GM12878 (cell line): Measurements from ENCODE around the gene TMC4. TPM values are rescaled to one million over a fixed set of nuclear protein-coding genes. Genes with fewer than 3 reads are reported as not detected.

Experiments
- ATAC-seq: fragments of 200-7000 bp; cut with Tn5 transposase; 3 replicates; pipeline ENCODE4 v1.9.1; 2020; ENCODE audit warnings: mild to moderate bottlenecking, moderate library complexity
- BruUV-seq: library from RNA; stranded (reverse); fragments of 400-500 nt; replicated peaks from 2 replicates; lab custom pipeline; 2021; lab: Mats Ljungman, UMichigan
- CTCF ChIA-PET: fragments of 300-600 bp; sonication (Branson Sonifier 250); formaldehyde crosslinking; extraction: SDS; loops from one replicate; lab custom pipeline; 2021; ENCODE audit warnings: inconsistent platforms; lab: Yijun Ruan, JAX
- POLR2A ChIA-PET: fragments of 350-600 bp; formaldehyde crosslinking; extraction: SDS; loops from one replicate; lab custom pipeline; 2021; ENCODE audit warnings: inconsistent platforms; lab: Charles Lee
- RAD21 ChIA-PET: fragments of 300-600 bp; sonication (Branson Sonifier 250); formaldehyde crosslinking; loops from one replicate; lab custom pipeline; 2023; ENCODE audit warnings: antibody characterized with exemption; ENCODE audit not compliant: unreplicated experiment; lab: Charles Lee
- SMC1A ChIA-PET: fragments of 300-600 bp; sonication (Branson Sonifier 250); formaldehyde crosslinking; loops from one replicate; lab custom pipeline; 2023; ENCODE audit not compliant: unreplicated experiment, uncharacterized antibody; lab: Charles Lee
- DNase-seq: peaks from one replicate; pipeline ENCODE4 v3.0.0-alpha.2; 2011; ENCODE audit warnings: low read depth, low spot score
- FAIRE-seq: peaks from 3 replicates; lab custom pipeline; 2011; peaks lifted over from hg19 to GRCh38; lab: Jason Lieb, UNC
- H2AFZ ChIP-seq: 2 replicates; pipeline ENCODE4 v1.6.0; 2011; ENCODE audit warnings: low read depth, low read length, control low read depth; ENCODE audit not compliant: control insufficient read depth
- H3K27ac ChIP-seq: 2 replicates; pipeline ENCODE4 v1.5.1; 2011; ENCODE audit warnings: control low read depth; ENCODE audit not compliant: control insufficient read depth, insufficient read depth
- H3K27me3 ChIP-seq, 2 experiments: replicated peaks in 1 of 2; 2 replicates each; pipeline versions ENCODE4 v1.6.0 to v1.6.1; 2011; ENCODE audit warnings: low read length in 1 of 2; ENCODE audit not compliant: control insufficient read depth in 2 of 2, insufficient read depth in 2 of 2
- H3K36me3 ChIP-seq, 2 experiments: 2 replicates each; pipeline ENCODE4 v1.5.1; 2011; ENCODE audit warnings: low read length in 1 of 2; ENCODE audit not compliant: control insufficient read depth in 2 of 2, insufficient read depth in 2 of 2
- H3K4me1 ChIP-seq: 2 replicates; pipeline ENCODE4 v1.6.1; 2011; ENCODE audit warnings: mild to moderate bottlenecking, low read length, moderate library complexity, mixed read lengths; ENCODE audit not compliant: control insufficient read depth, insufficient read depth
- H3K4me2 ChIP-seq: 2 replicates; pipeline ENCODE4 v1.6.0; 2011; ENCODE audit warnings: control low read depth; ENCODE audit not compliant: control insufficient read depth, insufficient read depth
- H3K4me3 ChIP-seq: fragments of 200-600 bp; sonication (generic); 2 replicates; pipeline ENCODE4 v1.5.1; 2016
- H3K79me2 ChIP-seq: 2 replicates; pipeline ENCODE4 v1.6.0; 2011; ENCODE audit warnings: low read length; ENCODE audit not compliant: control insufficient read depth, insufficient read depth
- H3K9ac ChIP-seq: 2 replicates; pipeline ENCODE4 v1.8.0; 2011; ENCODE audit warnings: low read length, control low read depth, mixed read lengths; ENCODE audit not compliant: control insufficient read depth, insufficient read depth
- H3K9me3 ChIP-seq: replicated peaks from 3 replicates; pipeline ENCODE4 v1.5.1; 2011; ENCODE audit warnings: mild to moderate bottlenecking, low read length; ENCODE audit not compliant: control insufficient read depth, insufficient read depth
- H4K20me1 ChIP-seq: 2 replicates; pipeline ENCODE4 v1.6.0; 2011; ENCODE audit not compliant: control insufficient read depth, insufficient read depth
- BACH1 ChIP-seq: fragments of 450-650 bp; IDR thresholded peaks from 2 replicates; pipeline ENCODE4 v1.6.1; 2017; ENCODE audit warnings: mild to moderate bottlenecking, borderline replicate concordance
- CEBPZ ChIP-seq: fragments of 150-350 bp; IDR thresholded peaks from 2 replicates; pipeline ENCODE4 v1.6.1; 2016; ENCODE audit warnings: low read depth, low read length
- CHD2 ChIP-seq: IDR thresholded peaks from 2 replicates; pipeline ENCODE4 v1.6.1; 2011; ENCODE audit warnings: low read depth, low read length, improper control_type of control experiment, borderline replicate concordance
- CTCF ChIP-seq, 3 experiments: IDR thresholded peaks in 2 of 3; conservative IDR thresholded peaks in 1 of 3; 2 replicates each; pipeline ENCODE4 v1.5.1; 2011; ENCODE audit warnings: low read depth in 3 of 3, low read length in 3 of 3, mild to moderate bottlenecking in 3 of 3, control low read depth in 2 of 3, moderate library complexity in 2 of 3, inconsistent platforms in 1 of 3, mixed read lengths in 1 of 3; ENCODE audit not compliant: control insufficient read depth in 2 of 3, insufficient read depth in 1 of 3; ENCODE audit errors: extremely low read depth in 1 of 3
- FOS ChIP-seq: IDR thresholded peaks from 3 replicates; pipeline ENCODE4 v1.6.1; 2011; ENCODE audit warnings: borderline replicate concordance; ENCODE audit not compliant: insufficient read length; ENCODE audit errors: extremely low read depth
- MAX ChIP-seq: IDR thresholded peaks from 2 replicates; pipeline ENCODE4 v1.6.1; 2012; ENCODE audit warnings: low read depth, low read length, improper control_type of control experiment
- NFYB ChIP-seq: IDR thresholded peaks from 2 replicates; pipeline ENCODE4 v1.6.1; 2011; ENCODE audit warnings: low read depth, mild to moderate bottlenecking, low read length, improper control_type of control experiment, moderate library complexity; ENCODE audit not compliant: insufficient read depth
- POLR2AphosphoS5 ChIP-seq: IDR thresholded peaks from 2 replicates; pipeline ENCODE4 v1.6.1; 2011; ENCODE audit warnings: mild to moderate bottlenecking, low read length, inconsistent platforms
- RAD21 ChIP-seq: IDR thresholded peaks from 2 replicates; pipeline ENCODE4 v1.6.1; 2011; ENCODE audit warnings: mild to moderate bottlenecking, low read depth, low read length, moderate library complexity; ENCODE audit not compliant: insufficient read depth
- SMAD5 ChIP-seq: IDR thresholded peaks from 2 replicates; pipeline ENCODE4 v1.6.1; 2016; ENCODE audit warnings: antibody characterized with exemption, low read depth
- SMARCA5 ChIP-seq: fragments of 450-650 bp; IDR thresholded peaks from 2 replicates; pipeline ENCODE4 v1.6.1; 2017; ENCODE audit warnings: mild to moderate bottlenecking
- SPI1 ChIP-seq: IDR thresholded peaks from 2 replicates; pipeline ENCODE4 v1.6.1; 2011; ENCODE audit warnings: low read depth, mild to moderate bottlenecking, low read length, moderate library complexity, borderline replicate concordance; ENCODE audit not compliant: insufficient read depth
- ZBTB11 ChIP-seq: fragments of 450-650 bp; formaldehyde crosslinking; IDR thresholded peaks from 2 replicates; pipeline ENCODE4 v1.5.0; 2022; ENCODE audit warnings: mild to moderate bottlenecking, missing genetic modification characterization
- WGBS: methylation state at CpG from one replicate; pipeline ENCODE4 v1.1.6; 2016; ENCODE audit warnings: low lambda C conversion rate; ENCODE audit not compliant: insufficient replicate concordance, insufficient coverage; ENCODE audit errors: missing lambda C conversion rate; 5-methylcytosine and 5-hydroxymethylcytosine counted together
- in situ Hi-C: fragments of 300-500 bp; cut with MboI; formaldehyde crosslinking; loops from 9 replicates; pipeline ENCODE4 v1.14.3; 2018; ENCODE audit warnings: mixed read lengths
- intact Hi-C: fragments of 100-400 bp; cut with micrococcal nuclease; formaldehyde crosslinking; loops from one replicate; pipeline ENCODE4 v1.14.2; 2022; ENCODE audit not compliant: unreplicated experiment
- polyA plus RNA-seq, 11 experiments: library from polyadenylated mRNA; depleted of rRNA in 4 of 11; unstranded in 6 of 11; stranded (reverse) in 5 of 11; fragments of >200 nt; fragmentation: Nextera tagmentation in 4 of 11; fragmentation: Illumina TruSeq in 1 of 11; extraction: Ambion mirVana in 4 of 11; extraction: Trizol in 1 of 11; gene quantifications; 1 replicate in 1 of 11; 2 replicates in 10 of 11; pipeline versions ENCODE4 v1.2.1 to v1.2.3, GENCODE V29; 2011 to 2016; ENCODE audit warnings: inconsistent platforms in 2 of 11, missing spikeins in 2 of 11, low read depth in 1 of 11
- total RNA-seq, 4 experiments: library from RNA; depleted of rRNA in 3 of 4; stranded (reverse); fragments of >200 nt in 3 of 4; fragmentation: Illumina TruSeq in 1 of 4; extraction: Trizol in 1 of 4; gene quantifications; 2 replicates each; pipeline versions ENCODE4 v1.2.1 to v1.2.3, GENCODE V29; 2013 to 2021

Gene TMC4
- total and polyA plus RNA-seq, 10 of the 15 experiments (the other 5 are each of a cell fraction or from before 2014, with no cell fraction given), result 0.33 to 0.83 (median 0.74) TPM; not detected in 7

- in situ Hi-C loops, result no loop called here
- POLR2A ChIA-PET, result interaction anchor here (0.6 to 6.1 kb wide), 14 partner anchors 13 to 274 kb away, joined by 3 to 100 read pairs (median 6); partner anchors contain the start of genes CNOT3, LAIR1, LENG1 and LENG8
- H3K9ac ChIP-seq, result peak within 1 kb of the TSS; percentile 90
- no peaks in the 10 kb centered on the region for H3K9me3 ChIP-seq
- CTCF ChIA-PET, result interaction anchor here (0.6 to 3.9 kb wide), 17 partner anchors 10 to 1557 kb away, joined by 3 to 21 read pairs (median 5); partner anchors contain the start of genes CNOT3, LENG9, RPS9 and TMC4
- H3K4me3 ChIP-seq, result peak within 1 kb of the TSS; percentile 77
- peaks cover 19% of the 10 kb centered on the region for H3K79me2 ChIP-seq
- BruUV-seq, result no TSS peak
- H4K20me1 ChIP-seq, result no peaks in the 10 kb centered on the region
- DNase-seq (no peak), FAIRE-seq (no peak), ATAC-seq (peak; percentile 47)
- no peaks in the 10 kb centered on the region for H3K27me3 ChIP-seq
- H3K4me2 ChIP-seq, result peak within 1 kb of the TSS; percentile 98
- intact Hi-C loops, result no loop called here
- peak within 1 kb of the TSS; percentile 97 for H2AFZ ChIP-seq
- peak within 1 kb of the TSS; percentile 99 for H3K27ac ChIP-seq
- peaks cover 2 to 4% of the 10 kb centered on the region in 2 experiments; a peak in 3 of 4 replicates for H3K36me3 ChIP-seq
- H3K4me1 ChIP-seq, result peaks cover 14% of the 10 kb centered on the region
- SMC1A ChIA-PET, result interaction anchor here (0.7 to 4.8 kb wide), 12 partner anchors 10 to 135 kb away, joined by 3 to 26 read pairs (median 4); partner anchors contain the start of genes LENG1 and RPS9
- RAD21 ChIA-PET, result interaction anchor here (0.6 to 2.7 kb wide), 16 partner anchors 9 to 1218 kb away, joined by 3 to 23 read pairs (median 4); partner anchors contain the start of genes CNOT3, LENG1 and UBE2S
- under 1% methylated on average over 51 of the region's 64 CpGs for WGBS
- TF ChIP-seq NFYB (no peak), SPI1 (no peak), CHD2 (no peak), BACH1 (peak; percentile 90), ZBTB11 (no peak), CEBPZ (no peak), RAD21 (peak; percentile 35), SMARCA5 (peak; percentile 93), CTCF (IDR thresholded peaks at IDR 0.05 in 2 of 3, conservative IDR thresholded peaks at IDR 0.05 in 1 of 3; ENCODE audit: control insufficient read depth in 2 of 3, extremely low read depth in 1 of 3, insufficient read depth in 1 of 3, low read depth in 3 of 3, low read length in 3 of 3) (peak; percentile 19 to 47 (median 34); a peak in 4 of 6 replicates), MAX (no peak), FOS (no peak), SMAD5 (no peak), POLR2AphosphoS5 (peak; percentile 53; the same call in 1 of the 2 replicates)
These were observed 16.3 kb upstream of the TMC4 start, which contains the start of gene MBOAT7 for GRCh38 chr19:54189145-54189734. TSS of gene MBOAT7 (minus strand) at chr19:54189580. CDS start at chr19:54188508, 1,072 bp downstream.
